Ovary (tissue), 3 donors: ENCODE results near the gene CD53.

Experiments
- CTCF ChIP-seq, 3 donors: fragments of 450-650 bp in 2 of 3; fragments of 200-600 bp in 1 of 3; IDR thresholded peaks; one replicate each; pipeline versions ENCODE4 v1.5.1 to v1.8.0; 2016 to 2022; ENCODE audit warnings: antibody characterized with exemption in 3 of 3, mild to moderate bottlenecking in 1 of 3
- EP300 ChIP-seq: sonication (generic); formaldehyde crosslinking; IDR thresholded peaks from one replicate; pipeline ENCODE4 v1.6.1; 2017; ENCODE audit warnings: antibody characterized with exemption
- POLR2A ChIP-seq: fragments of 450-650 bp; IDR thresholded peaks from one replicate; pipeline ENCODE4 v1.6.1; 2017; ENCODE audit warnings: antibody characterized with exemption, mild to moderate bottlenecking, moderate library complexity
- donor health status: DM: no; HTN: no; CAD: no.

- TF ChIP-seq EP300 (no peak), CTCF (IDR thresholded peaks at IDR 0.05) (no peak), POLR2A (no peak)
Measured at GRCh38 chr1:110936567-110936966, 63.6 kb downstream of the CD53 start.
